ENCODE results near the gene SAG.
A peak's percentile ranks its signal among the peaks of the same experiment; 100 is the strongest.

SAG gene

DNA sequence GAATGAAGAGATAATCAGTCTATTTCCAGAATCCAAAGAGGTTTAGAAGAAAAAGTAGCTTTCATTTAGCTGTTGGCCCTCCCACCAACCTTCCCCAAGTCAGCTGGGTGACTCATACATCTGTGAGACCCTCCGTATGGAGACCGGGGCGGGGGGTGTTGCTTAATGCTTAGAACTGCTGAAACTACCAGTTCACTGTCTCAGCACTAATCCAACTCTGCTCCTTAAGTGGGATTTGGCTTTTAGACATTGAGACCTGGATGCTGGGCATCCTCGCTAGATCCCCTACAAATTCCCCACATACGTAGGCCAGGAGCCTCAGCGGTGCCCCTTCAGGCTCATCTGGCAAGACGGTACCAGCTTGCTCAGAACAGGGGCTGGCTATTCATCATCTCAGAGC, at the start of gene SAG:
Gene SAG, plus strand, starts transcription at position 252 of the 400 bp plus-strand sequence. CDS start 1,374 bp downstream, outside the sequence.
- no peak for DNase-seq (ENCODE audit: low read depth in 2 of 2, low spot score in 1 of 2)

GRCh38 chr2:233258211-233258610, 49.4 kb upstream of the SAG start:
- DNase-seq (ENCODE audit: low read depth in 2 of 2, low spot score in 1 of 2) = no peak

- DNase-seq (ENCODE audit: low read depth in 2 of 2, low spot score in 1 of 2) = no peak
Measured at GRCh38 chr2:233259730-233260129, 47.9 kb upstream of the SAG start.

DNA sequence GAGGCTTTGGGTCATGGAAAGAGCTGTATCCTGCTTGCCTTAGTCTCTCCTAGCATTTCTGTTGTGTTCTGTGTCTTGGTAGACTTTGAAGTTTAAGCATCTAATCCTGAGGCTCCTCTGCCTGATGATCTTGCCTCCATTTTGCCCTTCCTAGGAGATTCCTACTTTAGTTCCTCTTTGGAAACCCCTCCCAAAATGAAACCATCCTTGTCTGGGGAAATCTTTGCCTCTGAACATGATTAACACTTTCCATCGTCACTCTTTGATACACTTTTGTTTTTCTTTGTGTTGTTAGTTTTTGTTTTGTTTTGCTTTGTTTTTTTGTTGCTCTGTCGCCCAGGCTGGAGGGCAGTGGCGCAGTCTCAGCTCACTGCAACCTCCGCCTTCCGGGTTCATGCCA, 47.0 kb upstream of the SAG start:
- DNase-seq (ENCODE audit: low read depth in 2 of 2, low spot score in 1 of 2) = no peak

GRCh38 chr2:233261819-233262555, 45.6 kb upstream of the SAG start:
- DNase-seq (ENCODE audit: low read depth in 2 of 2, low spot score in 1 of 2) = no peak

- DNase-seq (ENCODE audit: low read depth in 2 of 2, low spot score in 1 of 2) = no peak
Measured at GRCh38 chr2:233262562-233262961, 45.1 kb upstream of the SAG start.

DNA sequence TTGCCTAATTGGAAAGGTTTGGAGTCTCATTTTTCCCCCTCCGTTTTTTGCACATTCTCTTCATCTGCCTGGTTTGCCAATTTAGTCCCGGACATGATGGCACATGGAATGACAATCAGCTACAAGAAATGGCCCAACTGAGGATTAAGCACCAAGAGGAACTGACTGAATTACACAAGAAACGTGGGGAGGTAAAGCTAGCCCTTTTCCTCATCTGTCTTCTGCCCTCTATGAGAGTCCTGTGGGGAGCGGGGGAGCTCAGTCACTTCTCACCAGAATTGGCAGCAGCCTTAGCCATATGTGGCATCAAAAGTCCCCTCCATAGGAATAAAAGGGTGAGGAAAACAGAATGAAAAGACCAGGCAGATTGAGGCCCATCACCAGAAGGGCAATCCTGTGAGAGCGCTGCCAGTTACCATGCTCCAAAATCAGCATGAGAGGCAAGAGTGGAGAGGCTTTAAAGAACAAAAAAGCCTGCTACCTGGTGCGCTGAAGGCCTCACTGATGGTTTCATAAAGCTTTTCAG, 44.5 kb upstream of the SAG start:
- DNase-seq (ENCODE audit: low read depth in 2 of 2, low spot score in 1 of 2) = no peak

DNA sequence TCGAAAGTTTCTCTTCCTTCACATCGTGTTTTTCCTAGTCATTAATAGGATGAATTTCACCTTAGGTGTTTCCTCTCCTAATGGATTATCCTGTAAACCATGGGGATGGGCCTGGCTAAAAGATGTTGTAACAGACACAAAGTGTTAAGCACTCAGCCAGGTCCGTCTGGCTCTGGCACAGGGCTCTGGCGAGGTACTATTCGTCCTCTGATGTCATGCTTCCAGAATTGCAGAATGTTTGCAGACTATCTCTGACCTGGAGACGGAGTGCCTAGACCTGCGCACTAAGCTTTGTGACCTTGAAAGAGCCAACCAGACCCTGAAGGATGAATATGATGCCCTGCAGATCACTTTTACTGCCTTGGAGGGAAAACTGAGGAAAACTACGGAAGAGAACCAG, 42.9 kb upstream of the SAG start:
- DNase-seq (ENCODE audit: low read depth in 2 of 2, low spot score in 1 of 2) = no peak

DNA sequence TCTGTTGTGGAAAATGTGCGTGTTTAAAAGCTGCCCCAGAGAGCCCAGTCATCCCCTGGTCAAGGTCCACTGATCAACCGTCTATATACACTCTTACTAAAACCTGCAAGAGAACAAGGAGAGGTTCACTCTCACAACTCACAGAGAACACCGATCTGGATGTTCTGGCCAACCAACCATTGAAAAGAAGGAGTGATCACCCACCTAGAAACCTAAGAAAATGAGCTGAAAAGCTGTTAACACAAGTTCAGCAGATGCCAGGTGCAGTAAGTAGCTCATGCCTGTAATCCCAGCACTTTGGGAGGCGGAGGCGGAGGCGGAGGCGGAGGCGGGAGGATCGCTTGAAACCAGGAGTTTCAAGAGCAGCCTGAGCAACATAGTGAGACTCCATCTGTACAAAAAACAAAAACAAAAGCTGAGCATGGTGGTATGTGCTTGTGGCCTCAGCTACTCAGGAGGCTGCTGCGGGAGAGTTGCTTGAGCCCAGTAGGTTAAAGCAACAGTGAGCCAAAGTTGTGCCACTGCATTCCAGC, 41.7 kb upstream of the SAG start:
- no peak for DNase-seq (ENCODE audit: low read depth in 2 of 2, low spot score in 1 of 2)

- no peak for DNase-seq (ENCODE audit: low read depth in 2 of 2, low spot score in 1 of 2)
Measured at GRCh38 chr2:233266481-233266880, 41.1 kb upstream of the SAG start.

GRCh38 chr2:233267516-233268245, 39.9 kb upstream of the SAG start:
- DNase-seq (ENCODE audit: low read depth in 2 of 2, low spot score in 1 of 2) = peak; percentile 49 to 60

GRCh38 chr2:233270366-233270765, 37.2 kb upstream of the SAG start:
- DNase-seq (ENCODE audit: low read depth in 2 of 2, low spot score in 1 of 2) = no peak

DNA sequence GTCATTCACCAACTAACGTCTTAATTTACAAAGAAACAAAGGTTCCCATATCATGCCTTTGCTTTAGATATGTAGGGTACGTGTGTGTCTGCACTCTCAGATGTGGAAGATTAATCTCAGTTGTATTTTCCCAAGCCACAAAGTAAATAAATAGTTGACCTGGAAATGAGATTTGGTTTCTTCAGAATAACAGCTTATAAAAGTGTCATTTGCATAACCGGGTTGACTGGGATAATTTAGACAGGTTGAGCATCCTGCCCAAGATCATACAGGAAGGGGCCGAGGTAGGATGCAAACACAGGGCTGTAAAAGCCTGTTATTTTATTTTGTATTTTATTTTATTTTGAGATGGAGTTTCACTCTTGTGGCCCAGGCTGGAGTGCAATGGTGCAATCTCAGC, 36.7 kb upstream of the SAG start:
- DNase-seq (ENCODE audit: low read depth in 2 of 2, low spot score in 1 of 2) = no peak

DNA sequence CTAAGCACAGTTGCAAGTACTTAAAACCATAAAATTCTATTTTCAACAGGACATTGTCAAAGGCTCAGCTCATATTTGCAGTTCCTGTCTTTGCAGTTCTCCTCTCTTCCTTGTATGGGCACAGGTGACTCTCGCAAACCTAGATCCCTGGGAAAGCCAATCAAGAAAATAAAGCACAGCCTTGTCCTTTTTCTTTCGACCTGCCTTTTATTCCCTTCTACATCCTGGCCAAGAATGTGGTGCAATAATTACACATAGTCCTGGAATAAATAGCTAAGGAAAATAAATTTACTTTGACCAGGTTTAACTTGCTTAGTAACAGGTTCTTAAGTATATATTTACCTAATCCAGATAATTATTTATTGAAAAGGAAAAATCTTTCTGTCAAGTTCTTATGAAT, 35.9 kb upstream of the SAG start:
- no peak for DNase-seq (ENCODE audit: low read depth in 2 of 2, low spot score in 1 of 2)

GRCh38 chr2:233273120-233273519, 34.5 kb upstream of the SAG start:
- no peak for DNase-seq (ENCODE audit: low read depth in 2 of 2, low spot score in 1 of 2)

GRCh38 chr2:233275223-233275622, 32.4 kb upstream of the SAG start:
- no peak for DNase-seq (ENCODE audit: low read depth in 2 of 2, low spot score in 1 of 2)

DNA sequence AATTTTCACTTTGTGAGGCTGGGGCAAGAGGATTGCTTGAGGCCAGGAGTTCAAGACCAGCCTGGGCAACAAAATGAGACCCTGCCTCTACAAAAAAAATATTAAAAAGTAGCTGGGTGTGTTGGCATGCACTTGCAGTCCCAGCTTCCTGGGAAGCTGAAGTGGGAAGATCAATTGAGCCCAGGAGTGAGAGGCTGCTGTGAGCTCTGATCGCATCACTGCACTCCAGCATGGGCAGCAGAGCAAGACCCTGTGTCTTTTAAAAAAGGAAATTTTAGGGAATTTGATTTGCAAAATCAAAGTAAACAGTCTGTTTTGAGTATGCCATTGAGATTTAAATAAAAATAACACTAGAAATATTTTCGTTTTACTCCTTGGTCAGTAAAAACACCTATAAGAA, 28.7 kb upstream of the SAG start:
- no peak for DNase-seq (ENCODE audit: low read depth in 2 of 2, low spot score in 1 of 2)

- no peak for DNase-seq (ENCODE audit: low read depth in 2 of 2, low spot score in 1 of 2)
Measured at GRCh38 chr2:233280114-233280693, 27.4 kb upstream of the SAG start.

DNA sequence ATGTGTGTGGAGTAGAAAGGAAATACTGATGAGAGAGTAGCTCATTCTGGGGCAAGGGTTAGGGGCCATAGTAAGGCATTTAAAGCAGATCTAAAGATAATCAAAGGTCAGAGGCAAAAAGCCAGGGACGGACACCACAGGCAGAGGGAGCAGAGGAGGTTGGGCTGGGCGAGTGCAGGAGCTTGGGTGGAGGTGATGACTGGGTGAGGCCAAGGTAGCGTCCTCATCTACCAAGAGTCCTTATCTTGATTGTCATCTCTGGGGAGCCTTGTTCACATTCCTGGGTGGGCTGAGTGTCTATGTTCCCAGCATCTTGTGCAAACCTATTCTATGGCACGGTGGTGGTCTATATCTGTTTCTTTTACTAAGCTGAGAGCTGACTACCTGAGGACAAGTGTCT, 26.1 kb upstream of the SAG start:
- no peak for DNase-seq (ENCODE audit: low read depth in 2 of 2, low spot score in 1 of 2)

- DNase-seq (ENCODE audit: low read depth in 2 of 2, low spot score in 1 of 2) = no peak
Measured at GRCh38 chr2:233281992-233282603, 25.5 kb upstream of the SAG start.

- DNase-seq (ENCODE audit: low read depth in 2 of 2, low spot score in 1 of 2) = no peak
Measured at GRCh38 chr2:233285921-233286320, 21.7 kb upstream of the SAG start.

Measured in stimulated activated CD8-positive, alpha-beta memory T cell treated with anti-CD3 and anti-CD28 coated beads, Interleukin-4, amount 100 ng/mL, for 4 hours (primary cell).